Caco-2 (cell line): ENCODE results near the gene PLAU. TPM values are rescaled to one million over a fixed set of nuclear protein-coding genes. Genes with fewer than 3 reads are reported as not detected.

Experiments
- Bru-seq: library from RNA; stranded (reverse); fragments of 400-500 nt; gene quantifications from one replicate; lab custom pipeline; 2021; lab: Mats Ljungman, UMichigan
- BruChase-seq, 2 experiments: library from RNA; stranded (reverse); fragments of 400-500 nt; gene quantifications; one replicate each; lab custom pipeline; 2021; lab: Mats Ljungman, UMichigan
- BruUV-seq: library from RNA; stranded (reverse); fragments of 400-500 nt; replicated peaks from 2 replicates; lab custom pipeline; 2021; lab: Mats Ljungman, UMichigan
- CTCF ChIA-PET: fragments of 300-600 bp; sonication (Branson Sonifier 250); formaldehyde crosslinking; loops from one replicate; lab custom pipeline; 2022; ENCODE audit warnings: antibody characterized with exemption; lab: Charles Lee
- POLR2A ChIA-PET: fragments of 300-600 bp; sonication (Branson Sonifier 250); formaldehyde crosslinking; loops from one replicate; lab custom pipeline; 2022; ENCODE audit warnings: antibody characterized with exemption; lab: Charles Lee
- DNase-seq, 2 experiments: peaks; one replicate each; pipeline versions ENCODE4 v3.0.0 to v3.0.0-alpha.2; 2020 to 2022
- H3K27me3 ChIP-seq: replicated peaks from 2 replicates; pipeline ENCODE4 v1.6.0; 2011; ENCODE audit warnings: low read length; ENCODE audit not compliant: control insufficient read depth, insufficient read depth
- H3K36me3 ChIP-seq: 2 replicates; pipeline ENCODE4 v1.5.1; 2011; ENCODE audit warnings: low read length; ENCODE audit not compliant: control insufficient read depth, insufficient read depth
- H3K4me1 ChIP-seq: fragments of 250-450 bp; sonication (Bioruptor Pico); 2 replicates; pipeline ENCODE4 v1.5.1; 2020; ENCODE audit warnings: mild to moderate bottlenecking
- H3K4me3 ChIP-seq: 2 replicates; pipeline ENCODE4 v1.5.1; 2011; ENCODE audit warnings: low read depth, mild to moderate bottlenecking, control low read depth, low read length
- H3K9me3 ChIP-seq: fragments of 250-450 bp; sonication (Bioruptor Pico); 2 replicates; pipeline ENCODE4 v1.5.1; 2020; ENCODE audit warnings: mild to moderate bottlenecking, moderate library complexity
- H3K27ac Mint-ChIP-seq: one replicate; pipeline ENCODE4 v1.8.0; 2022; ENCODE audit warnings: mixed read lengths; ENCODE audit not compliant: unreplicated experiment
- H3K27me3 Mint-ChIP-seq: one replicate; pipeline ENCODE4 v1.8.0; 2022; ENCODE audit warnings: mixed read lengths; ENCODE audit not compliant: insufficient read depth, unreplicated experiment
- H3K36me3 Mint-ChIP-seq: one replicate; pipeline ENCODE4 v1.8.0; 2022; ENCODE audit warnings: mild to moderate bottlenecking, mixed read lengths; ENCODE audit not compliant: insufficient read depth, unreplicated experiment
- H3K4me1 Mint-ChIP-seq: one replicate; pipeline ENCODE4 v1.8.0; 2022; ENCODE audit warnings: low read depth, mixed read lengths; ENCODE audit not compliant: unreplicated experiment
- H3K4me3 Mint-ChIP-seq: one replicate; pipeline ENCODE4 v1.8.0; 2022; ENCODE audit warnings: mild to moderate bottlenecking, moderate library complexity, mixed read lengths; ENCODE audit not compliant: unreplicated experiment
- H3K9me3 Mint-ChIP-seq: one replicate; pipeline ENCODE4 v1.8.0; 2022; ENCODE audit warnings: mixed read lengths; ENCODE audit not compliant: unreplicated experiment
- intact Hi-C: fragments of 100-400 bp; cut with micrococcal nuclease; formaldehyde crosslinking; loops from one replicate; pipeline ENCODE4 v1.10.0; 2022; ENCODE audit not compliant: unreplicated experiment
- long read RNA-seq: library from polyadenylated mRNA; stranded (forward); transcript quantifications from one replicate; pipeline ENCODE4 v2.0.0, GENCODE V29; 2022
- total RNA-seq: library from RNA; stranded (reverse); gene quantifications from 2 replicates; pipeline ENCODE4 v1.2.3, GENCODE V29; 2022
- TF ChIP-seq, protein P1 (sequence below), 2 experiments: fragments of 200-600 bp in 1 of 2; IDR thresholded peaks; 1 replicate in 1 of 2; 2 replicates in 1 of 2; pipeline versions ENCODE4 v1.5.1 to v1.8.0; 2011 to 2022; ENCODE audit warnings: antibody characterized with exemption in 1 of 2, control low read depth in 1 of 2, inconsistent platforms in 1 of 2, low read depth in 1 of 2, low read length in 1 of 2, mild to moderate bottlenecking in 1 of 2, moderate library complexity in 1 of 2; ENCODE audit not compliant: insufficient read depth in 1 of 2, severe bottlenecking in 1 of 2, unreplicated experiment in 1 of 2

Gene PLAU
- total RNA-seq (1.2 and 1.8 TPM in 2 replicates), Bru-seq, nascent RNA (percentile 32 among the genes with signal in this experiment), BruChase-seq, experiment 1, labeled RNA remaining after a 2-hour chase (percentile 39 among the genes with signal in this experiment), BruChase-seq, experiment 2, labeled RNA remaining after a 6-hour chase (percentile 43 among the genes with signal in this experiment)
- long read RNA-seq, partial matches to known transcripts, result 0 of 2 reads
- long read RNA-seq, other reads (novel, unspliced or antisense), result 0 of 2 reads

DNA sequence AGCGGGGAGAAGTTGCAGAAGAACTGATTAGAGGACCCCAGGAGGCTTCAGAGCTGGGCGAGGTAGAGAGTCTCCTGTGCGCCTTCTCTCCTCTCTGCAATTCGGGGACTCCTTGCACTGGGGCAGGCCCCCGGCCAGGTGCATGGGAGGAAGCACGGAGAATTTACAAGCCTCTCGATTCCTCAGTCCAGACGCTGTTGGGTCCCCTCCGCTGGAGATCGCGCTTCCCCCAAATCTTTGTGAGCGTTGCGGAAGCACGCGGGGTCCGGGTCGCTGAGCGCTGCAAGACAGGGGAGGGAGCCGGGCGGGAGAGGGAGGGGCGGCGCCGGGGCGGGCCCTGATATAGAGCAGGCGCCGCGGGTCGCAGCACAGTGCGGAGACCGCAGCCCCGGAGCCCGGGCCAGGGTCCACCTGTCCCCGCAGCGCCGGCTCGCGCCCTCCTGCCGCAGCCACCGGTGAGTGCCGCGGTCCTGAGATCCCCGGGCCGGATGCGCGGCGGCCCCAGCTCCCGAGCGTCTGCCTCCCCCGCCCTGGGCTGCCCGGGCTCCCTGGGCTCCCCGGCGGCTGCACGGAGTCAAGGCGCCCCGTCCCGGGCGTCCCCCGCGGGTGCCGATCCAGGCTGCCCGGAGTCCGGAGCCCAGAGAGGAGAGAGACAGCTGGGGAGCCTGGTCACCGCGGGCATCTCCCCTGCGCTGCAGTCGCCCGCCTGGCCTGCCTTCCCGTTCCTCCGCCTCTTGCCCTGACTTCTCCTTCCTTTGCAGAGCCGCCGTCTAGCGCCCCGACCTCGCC, at the start of gene PLAU:
PLAU (plus strand) TSS at position 369 of the 789 bp plus-strand sequence. CDS start 424 bp downstream, outside the sequence.
- Mint-ChIP-seq H3K36me3 (peaks cover 4% of the 10 kb centered on the region), H3K27ac (peak within 1 kb of the TSS; percentile 53), H3K4me1 (peaks cover 18% of the 10 kb centered on the region), H3K9me3 (no peaks in the 10 kb centered on the region), H3K27me3 (no peaks in the 10 kb centered on the region), H3K4me3 (peak within 1 kb of the TSS; percentile 83)
- ChIA-PET POLR2A (no interaction called here), CTCF (interaction anchor here (0.6 to 1.0 kb wide), 4 partner anchors 20 to 148 kb away, joined by 3 to 6 read pairs (median 3); no protein-coding TSS in a partner anchor)
- no peaks in the 10 kb centered on the region for H3K36me3 ChIP-seq
- intact Hi-C loops, result no loop called here
- H3K4me3 ChIP-seq, result peak within 1 kb of the TSS; percentile 62
- no TSS peak for BruUV-seq
- no peaks in the 10 kb centered on the region; the same call in 1 of the 2 replicates for H3K27me3 ChIP-seq
- H3K9me3 ChIP-seq, result no peaks in the 10 kb centered on the region
- peak; percentile 48 to 59 for DNase-seq
- H3K4me1 ChIP-seq, result peaks cover 39% of the 10 kb centered on the region
- TF ChIP-seq, protein P1, sequence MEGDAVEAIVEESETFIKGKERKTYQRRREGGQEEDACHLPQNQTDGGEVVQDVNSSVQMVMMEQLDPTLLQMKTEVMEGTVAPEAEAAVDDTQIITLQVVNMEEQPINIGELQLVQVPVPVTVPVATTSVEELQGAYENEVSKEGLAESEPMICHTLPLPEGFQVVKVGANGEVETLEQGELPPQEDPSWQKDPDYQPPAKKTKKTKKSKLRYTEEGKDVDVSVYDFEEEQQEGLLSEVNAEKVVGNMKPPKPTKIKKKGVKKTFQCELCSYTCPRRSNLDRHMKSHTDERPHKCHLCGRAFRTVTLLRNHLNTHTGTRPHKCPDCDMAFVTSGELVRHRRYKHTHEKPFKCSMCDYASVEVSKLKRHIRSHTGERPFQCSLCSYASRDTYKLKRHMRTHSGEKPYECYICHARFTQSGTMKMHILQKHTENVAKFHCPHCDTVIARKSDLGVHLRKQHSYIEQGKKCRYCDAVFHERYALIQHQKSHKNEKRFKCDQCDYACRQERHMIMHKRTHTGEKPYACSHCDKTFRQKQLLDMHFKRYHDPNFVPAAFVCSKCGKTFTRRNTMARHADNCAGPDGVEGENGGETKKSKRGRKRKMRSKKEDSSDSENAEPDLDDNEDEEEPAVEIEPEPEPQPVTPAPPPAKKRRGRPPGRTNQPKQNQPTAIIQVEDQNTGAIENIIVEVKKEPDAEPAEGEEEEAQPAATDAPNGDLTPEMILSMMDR (IDR thresholded peaks at IDR 0.05; ENCODE audit: insufficient read depth in 1 of 2, low read depth in 1 of 2, low read length in 1 of 2, severe bottlenecking in 1 of 2, unreplicated experiment in 1 of 2), result no peak

DNA sequence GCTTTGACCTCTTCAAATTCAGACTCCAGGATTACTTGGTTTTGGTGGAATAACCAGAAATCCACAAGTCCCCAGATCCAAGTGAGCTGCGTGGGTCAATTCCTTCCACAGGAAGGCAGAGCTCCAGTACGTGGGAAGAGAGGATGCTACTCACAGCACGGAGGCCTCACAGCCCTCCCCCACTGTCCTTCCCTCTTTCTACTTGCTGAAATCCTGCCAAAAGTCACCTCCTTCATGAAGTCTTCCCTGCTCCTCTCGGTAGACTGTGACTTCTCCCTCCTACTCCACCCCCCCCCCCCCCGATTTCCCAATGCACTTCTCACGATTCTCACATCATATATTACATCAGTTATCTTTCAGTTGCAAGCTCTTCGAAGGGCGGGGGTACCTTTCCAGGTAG, 48.9 kb upstream of the PLAU start:
- Mint-ChIP-seq H3K9me3 (no peaks in the 10 kb centered on the region), H3K36me3 (peaks cover 88% of the 10 kb centered on the region), H3K27me3 (no peaks in the 10 kb centered on the region), H3K4me3 (no peak overlapping the region), H3K27ac (no peak overlapping the region), H3K4me1 (no peaks in the 10 kb centered on the region)
- intact Hi-C loops, result no loop called here
- Histone ChIP-seq H3K4me1 (no peaks in the 10 kb centered on the region), H3K4me3 (no peak overlapping the region), H3K27me3 (no peaks in the 10 kb centered on the region), H3K36me3 (peaks cover 7% of the 10 kb centered on the region), H3K9me3 (no peaks in the 10 kb centered on the region)
- no peak for DNase-seq
- no TSS peak for BruUV-seq
- ChIA-PET POLR2A (no interaction called here), CTCF (interaction anchor here (0.6 to 1.0 kb wide), 2 partner anchors 10 to 368 kb away, joined by 3 to 5 read pairs; no protein-coding TSS in a partner anchor)
- TF ChIP-seq, protein P1 (IDR thresholded peaks at IDR 0.05; ENCODE audit: insufficient read depth in 1 of 2, low read depth in 1 of 2, low read length in 1 of 2, severe bottlenecking in 1 of 2, unreplicated experiment in 1 of 2), result no peak
